Keratinocyte (primary cell): ENCODE results near the gene MFSD2A. TPM values are rescaled to one million over a fixed set of nuclear protein-coding genes. Genes with fewer than 3 reads are reported as not detected.

Experiments
- DNase-seq: peaks from one replicate; pipeline ENCODE4 v3.0.0-alpha.2; 2011; ENCODE audit warnings: low read depth, missing footprints, low spot score
- FAIRE-seq: peaks from 2 replicates; lab custom pipeline; 2011; peaks lifted over from hg19 to GRCh38; lab: Jason Lieb, UNC
- H2AFZ ChIP-seq: 2 replicates; pipeline ENCODE4 v1.6.0; 2012; ENCODE audit warnings: low read length, control low read depth, inconsistent platforms; ENCODE audit not compliant: control insufficient read depth
- H3K27ac ChIP-seq: 2 replicates; pipeline ENCODE4 v1.5.1; 2011; ENCODE audit warnings: low read length; ENCODE audit not compliant: control insufficient read depth, insufficient read depth
- H3K27me3 ChIP-seq: 3 replicates; pipeline ENCODE4 v1.6.0; 2011; ENCODE audit warnings: low read length; ENCODE audit not compliant: control insufficient read depth, insufficient read depth; ENCODE audit errors: extremely low read depth
- H3K36me3 ChIP-seq, 2 experiments: 2 replicates in 1 of 2; 3 replicates in 1 of 2; pipeline ENCODE4 v1.5.1; 2011; ENCODE audit warnings: low read length in 2 of 2, mild to moderate bottlenecking in 1 of 2; ENCODE audit not compliant: control insufficient read depth in 2 of 2, insufficient read depth in 2 of 2; ENCODE audit errors: extremely low read depth in 1 of 2
- H3K4me1 ChIP-seq: 3 replicates; pipeline ENCODE4 v1.5.1; 2011; ENCODE audit warnings: low read length; ENCODE audit not compliant: control insufficient read depth, insufficient read depth; ENCODE audit errors: extremely low read depth
- H3K4me2 ChIP-seq: 3 replicates; pipeline ENCODE4 v1.6.0; 2011; ENCODE audit warnings: low read depth, low read length; ENCODE audit not compliant: control insufficient read depth, insufficient read depth; ENCODE audit errors: extremely low read depth
- H3K4me3 ChIP-seq, 3 experiments: fragments of 200-600 bp in 1 of 3; sonication (generic) in 1 of 3; 2 replicates in 2 of 3; 3 replicates in 1 of 3; pipeline ENCODE4 v1.5.1; 2011 to 2016; ENCODE audit warnings: low read length in 3 of 3, mild to moderate bottlenecking in 3 of 3, control low read depth in 2 of 3, inconsistent platforms in 1 of 3, low read depth in 1 of 3, mixed read lengths in 1 of 3, mixed run types in 1 of 3, moderate library complexity in 1 of 3; ENCODE audit not compliant: control insufficient read depth in 2 of 3, insufficient read depth in 2 of 3; ENCODE audit errors: extremely low read depth in 1 of 3
- H3K79me2 ChIP-seq: 2 replicates; pipeline ENCODE4 v1.6.0; 2012; ENCODE audit warnings: low read length; ENCODE audit not compliant: control insufficient read depth, insufficient read depth
- H3K9ac ChIP-seq: 3 replicates; pipeline ENCODE4 v1.6.0; 2011; ENCODE audit warnings: low read length; ENCODE audit not compliant: control insufficient read depth, insufficient read depth; ENCODE audit errors: extremely low read depth
- H3K9me1 ChIP-seq: 3 replicates; pipeline ENCODE4 v1.6.0; 2011; ENCODE audit warnings: low read length; ENCODE audit not compliant: control insufficient read depth, insufficient read depth; ENCODE audit errors: extremely low read depth
- H3K9me3 ChIP-seq: 2 replicates; pipeline ENCODE4 v1.5.1; 2012; ENCODE audit warnings: low read depth, low read length; ENCODE audit not compliant: control insufficient read depth
- H4K20me1 ChIP-seq: 3 replicates; pipeline ENCODE4 v1.6.0; 2011; ENCODE audit warnings: low read length; ENCODE audit not compliant: control insufficient read depth, insufficient read depth; ENCODE audit errors: extremely low read depth
- EZH2 ChIP-seq: IDR thresholded peaks from one replicate; pipeline ENCODE4 v1.6.1; 2012; ENCODE audit warnings: inconsistent platforms, mild to moderate bottlenecking, low read length, moderate library complexity
- dilution Hi-C: fragments of 300-500 bp; cut with MboI; formaldehyde crosslinking; loops from one replicate; pipeline ENCODE4 v1.7.0; 2020; ENCODE audit warnings: low sequenced_read_pairs; ENCODE audit not compliant: extremely low pct_ligation_motif_present
- polyA plus RNA-seq, 5 experiments: library from polyadenylated mRNA; depleted of rRNA in 3 of 5; stranded (reverse) in 3 of 5; stranded (forward) in 1 of 5; unstranded in 1 of 5; fragments of >200 nt; gene quantifications; 1 replicate in 1 of 5; 2 replicates in 3 of 5; 3 replicates in 1 of 5; pipeline versions ENCODE4 v1.2.1 to v1.2.3, GENCODE V29; 2011 to 2012; ENCODE audit warnings: missing spikeins in 2 of 5, low read depth in 1 of 5, low replicate concordance in 1 of 5
- TF ChIP-seq, protein P1 (sequence below), 3 experiments: IDR thresholded peaks in 1 of 3; conservative IDR thresholded peaks in 1 of 3; optimal IDR thresholded peaks in 1 of 3; 2 replicates in 2 of 3; 3 replicates in 1 of 3; pipeline versions ENCODE3 to v1.5.1; 2011; ENCODE audit warnings: low read length in 3 of 3, mild to moderate bottlenecking in 3 of 3, moderate library complexity in 2 of 3, control low read depth in 1 of 3, inconsistent platforms in 1 of 3; ENCODE audit not compliant: insufficient read depth in 2 of 3; ENCODE audit errors: extremely low read depth in 1 of 3

The MFSD2A gene
- polyA plus RNA-seq, 1 donor (not counting 4 experiments of a cell fraction or from before 2014, with no cell fraction given): 50.1 TPM

DNA sequence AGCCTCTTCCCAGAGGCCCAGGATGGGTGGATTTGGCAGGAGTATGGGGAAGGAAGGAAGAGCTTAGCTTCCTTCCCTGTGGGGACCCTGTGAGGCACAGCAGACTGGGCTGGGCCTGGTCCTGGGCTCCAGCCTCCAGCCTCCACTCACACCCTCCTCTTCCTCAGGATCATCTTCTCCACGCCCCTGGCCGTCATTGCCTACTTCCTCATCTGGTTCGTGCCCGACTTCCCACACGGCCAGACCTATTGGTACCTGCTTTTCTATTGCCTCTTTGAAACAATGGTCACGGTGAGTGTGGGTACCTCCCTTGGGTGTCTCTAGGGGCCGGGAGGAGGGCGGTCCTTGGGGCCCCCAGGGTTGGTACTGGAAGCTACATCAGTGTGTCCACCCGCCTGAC is 10.1 kb downstream of the MFSD2A start:
- H2AFZ ChIP-seq: no peak overlapping the region
- FAIRE-seq (no peak), DNase-seq (no peak)
- H3K9me3 ChIP-seq: no peaks in the 10 kb centered on the region
- dilution Hi-C loops: no loop called here
- H3K36me3 ChIP-seq: peaks cover 37 to 73% of the 10 kb centered on the region in 2 experiments
- peaks cover 47% of the 10 kb centered on the region for H3K4me1 ChIP-seq
- no peak for TF ChIP-seq EZH2
- TF ChIP-seq, protein P1, sequence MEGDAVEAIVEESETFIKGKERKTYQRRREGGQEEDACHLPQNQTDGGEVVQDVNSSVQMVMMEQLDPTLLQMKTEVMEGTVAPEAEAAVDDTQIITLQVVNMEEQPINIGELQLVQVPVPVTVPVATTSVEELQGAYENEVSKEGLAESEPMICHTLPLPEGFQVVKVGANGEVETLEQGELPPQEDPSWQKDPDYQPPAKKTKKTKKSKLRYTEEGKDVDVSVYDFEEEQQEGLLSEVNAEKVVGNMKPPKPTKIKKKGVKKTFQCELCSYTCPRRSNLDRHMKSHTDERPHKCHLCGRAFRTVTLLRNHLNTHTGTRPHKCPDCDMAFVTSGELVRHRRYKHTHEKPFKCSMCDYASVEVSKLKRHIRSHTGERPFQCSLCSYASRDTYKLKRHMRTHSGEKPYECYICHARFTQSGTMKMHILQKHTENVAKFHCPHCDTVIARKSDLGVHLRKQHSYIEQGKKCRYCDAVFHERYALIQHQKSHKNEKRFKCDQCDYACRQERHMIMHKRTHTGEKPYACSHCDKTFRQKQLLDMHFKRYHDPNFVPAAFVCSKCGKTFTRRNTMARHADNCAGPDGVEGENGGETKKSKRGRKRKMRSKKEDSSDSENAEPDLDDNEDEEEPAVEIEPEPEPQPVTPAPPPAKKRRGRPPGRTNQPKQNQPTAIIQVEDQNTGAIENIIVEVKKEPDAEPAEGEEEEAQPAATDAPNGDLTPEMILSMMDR (optimal IDR thresholded peaks at IDR 0.05 in 1 of 3, IDR thresholded peaks at IDR 0.05 in 1 of 3, conservative IDR thresholded peaks at IDR 0.05 in 1 of 3; ENCODE audit: extremely low read depth in 1 of 3, insufficient read depth in 2 of 3, low read length in 3 of 3): no peak
- peaks cover 42% of the 10 kb centered on the region for H3K79me2 ChIP-seq
- H3K9me1 ChIP-seq: peaks cover 4% of the 10 kb centered on the region
- no peak overlapping the region for H3K4me2 ChIP-seq
- peaks cover 6% of the 10 kb centered on the region for H4K20me1 ChIP-seq
- no peaks in the 10 kb centered on the region for H3K27me3 ChIP-seq
- no peak overlapping the region for H3K4me3 ChIP-seq
- no peak overlapping the region for H3K27ac ChIP-seq
- H3K9ac ChIP-seq: no peak overlapping the region

DNA sequence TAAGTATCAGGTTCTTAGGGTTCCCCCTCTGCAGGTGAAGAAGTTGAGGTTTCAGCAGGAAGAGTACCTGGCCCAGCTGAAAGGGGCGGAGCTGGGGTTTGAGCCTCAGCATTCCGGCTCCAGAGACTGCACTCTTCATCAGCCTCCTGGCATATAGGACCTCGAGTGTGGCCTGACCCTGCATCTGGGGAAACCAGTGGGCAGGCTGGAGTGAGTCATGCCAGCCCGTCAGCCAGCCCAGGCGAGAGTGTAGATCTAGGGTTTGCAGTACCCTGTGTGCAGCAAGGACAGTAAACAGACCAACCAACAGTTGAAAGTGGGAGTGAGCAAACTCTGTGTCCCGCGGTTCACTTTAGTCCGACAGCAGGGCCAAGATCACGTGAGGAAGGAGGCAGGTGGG is 14.1 kb downstream of the MFSD2A start:
- Histone ChIP-seq H3K4me1 (peaks cover 54% of the 10 kb centered on the region), H3K9me1 (no peaks in the 10 kb centered on the region), H4K20me1 (peaks cover 2% of the 10 kb centered on the region), H3K9me3 (no peaks in the 10 kb centered on the region), H3K9ac (peak overlapping the region; percentile 48), H3K27me3 (no peaks in the 10 kb centered on the region), H3K36me3 (peaks cover 34 to 71% of the 10 kb centered on the region in 2 experiments), H2AFZ (no peak overlapping the region), H3K79me2 (peaks cover 14% of the 10 kb centered on the region), H3K27ac (peak overlapping the region; percentile 63), H3K4me3 (no peak overlapping the region), H3K4me2 (peak overlapping the region; percentile 33)
- no peak for TF ChIP-seq EZH2
- TF ChIP-seq, protein P1 (optimal IDR thresholded peaks at IDR 0.05 in 1 of 3, IDR thresholded peaks at IDR 0.05 in 1 of 3, conservative IDR thresholded peaks at IDR 0.05 in 1 of 3; ENCODE audit: extremely low read depth in 1 of 3, insufficient read depth in 2 of 3, low read length in 3 of 3): no peak
- no peak for DNase-seq
- FAIRE-seq: peak; percentile 89
- dilution Hi-C loops: no loop called here
